GM21786 (cell line): ENCODE results near the gene CTSD.

Experiments
- ATAC-seq: cut with Tn5 transposase; IDR thresholded peaks from one replicate; pipeline ENCODE4 v1.9.1; 2021; ENCODE audit not compliant: unreplicated experiment

CTSD gene

GRCh38 chr11:1732418-1733008 is 31.2 kb downstream of the CTSD start:
- no peak for ATAC-seq

DNA sequence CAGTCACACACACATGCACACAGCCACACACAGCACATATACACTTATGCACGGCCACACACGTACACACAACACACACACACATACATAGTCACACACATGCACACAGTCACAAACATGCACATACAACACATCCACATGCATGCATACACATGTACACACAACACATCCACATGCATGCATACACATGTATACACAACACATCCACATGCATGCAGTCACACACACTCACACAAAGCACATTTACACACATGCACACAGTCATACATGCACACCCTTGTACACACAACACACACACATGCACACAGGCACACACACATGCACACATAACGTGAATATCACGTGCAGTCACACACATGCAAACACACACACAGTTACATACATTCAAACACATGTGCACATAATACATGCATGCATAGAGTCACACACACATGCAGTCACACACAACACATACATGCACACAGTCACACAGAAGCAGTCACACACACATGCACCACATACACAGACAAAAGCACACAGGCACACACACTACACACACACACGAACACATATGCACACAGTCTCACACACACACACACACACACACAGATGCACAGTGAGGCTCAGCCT is 32.2 kb downstream of the CTSD start:
- ATAC-seq = no peak

DNA sequence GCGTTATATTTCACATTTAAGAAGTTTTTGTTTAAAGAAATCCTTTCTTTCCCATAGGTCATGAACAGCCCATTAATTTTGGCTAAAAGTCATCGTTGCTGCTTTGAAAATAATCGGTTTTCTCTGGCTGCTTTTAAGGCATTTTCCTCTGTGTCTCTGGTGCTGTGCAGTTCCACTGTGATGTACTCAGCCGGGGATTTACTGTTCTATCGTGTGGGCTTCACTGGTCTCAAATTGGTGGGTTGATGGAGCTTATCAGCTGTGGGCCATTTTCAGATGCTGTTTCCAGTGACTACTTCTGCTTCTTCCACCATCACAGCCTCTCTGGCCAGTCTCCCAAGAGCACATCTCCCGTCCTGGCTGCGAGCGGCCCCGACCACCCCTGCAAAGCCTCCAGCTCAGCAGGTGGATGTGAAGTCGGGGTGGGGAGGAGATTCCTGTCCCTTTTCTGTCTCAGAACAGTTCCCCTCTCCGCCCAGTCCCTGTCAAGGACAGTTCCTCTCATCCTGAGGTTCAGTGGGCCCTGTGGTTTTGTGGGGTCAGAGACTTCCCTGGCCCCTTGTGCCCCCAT is 33.6 kb downstream of the CTSD start:
- ATAC-seq = no peak

DNA sequence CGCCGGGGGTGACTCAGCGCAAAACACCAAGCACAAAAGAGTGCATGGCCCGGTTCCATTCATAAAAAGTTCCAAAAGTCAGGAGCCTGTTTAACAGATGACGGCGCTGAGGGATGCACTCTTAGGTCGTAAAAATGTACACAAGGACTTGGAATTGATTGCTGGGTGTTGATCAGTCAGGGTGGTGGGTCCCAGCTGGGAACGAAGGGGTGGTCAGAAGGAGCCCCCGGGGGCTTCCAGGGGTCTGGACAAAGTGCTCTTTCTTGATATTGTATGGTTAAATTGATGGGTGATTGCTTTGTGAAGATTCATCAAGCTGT is 34.1 kb downstream of the CTSD start:
- ATAC-seq = no peak

DNA sequence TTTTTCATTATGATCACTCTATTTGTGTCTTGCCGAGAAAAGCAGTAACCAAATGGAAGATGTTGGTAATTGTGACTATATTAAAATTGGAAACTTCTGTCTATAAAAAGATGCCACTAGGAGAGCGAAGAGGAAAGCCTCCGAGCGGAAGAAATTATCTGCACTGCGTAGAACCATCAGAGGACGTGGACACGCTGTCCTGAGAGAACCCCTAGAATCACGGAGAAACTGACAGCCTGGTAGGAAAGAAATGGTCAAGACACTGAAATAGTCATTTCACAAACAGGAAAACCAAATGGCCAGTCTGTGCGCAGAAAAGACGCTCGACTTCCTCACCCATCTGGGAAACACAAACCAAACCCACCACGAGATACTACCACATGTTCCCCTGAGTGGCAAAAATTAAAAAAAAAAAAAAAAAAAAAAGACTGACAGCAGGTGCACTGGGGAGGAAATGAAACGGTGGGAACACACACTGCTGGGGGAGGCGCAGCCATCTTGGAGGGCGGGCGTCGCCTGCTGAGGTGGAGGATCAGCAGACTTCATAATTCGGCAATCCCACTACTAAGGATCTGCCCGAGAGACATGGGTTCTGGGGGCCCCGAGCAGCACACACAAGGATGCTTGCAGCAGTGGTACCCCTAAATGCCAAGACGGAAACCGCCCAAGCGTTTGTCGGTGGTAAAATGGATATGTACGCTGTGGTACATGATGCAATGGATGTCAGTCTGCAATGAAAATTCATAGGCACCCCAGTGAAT is 34.6 kb downstream of the CTSD start:
- ATAC-seq = no peak

- ATAC-seq = no peak
These were observed 35.4 kb downstream of the CTSD start for GRCh38 chr11:1728301-1728700.

- ATAC-seq = no peak
These were observed 35.9 kb downstream of the CTSD start for GRCh38 chr11:1727861-1728260.

- ATAC-seq = no peak
These were observed 36.5 kb downstream of the CTSD start for GRCh38 chr11:1727096-1727690.

- no peak for ATAC-seq
These were observed 43.9 kb downstream of the CTSD start for GRCh38 chr11:1719781-1720180.

GRCh38 chr11:1718326-1718725 is 45.4 kb downstream of the CTSD start:
- ATAC-seq = no peak

DNA sequence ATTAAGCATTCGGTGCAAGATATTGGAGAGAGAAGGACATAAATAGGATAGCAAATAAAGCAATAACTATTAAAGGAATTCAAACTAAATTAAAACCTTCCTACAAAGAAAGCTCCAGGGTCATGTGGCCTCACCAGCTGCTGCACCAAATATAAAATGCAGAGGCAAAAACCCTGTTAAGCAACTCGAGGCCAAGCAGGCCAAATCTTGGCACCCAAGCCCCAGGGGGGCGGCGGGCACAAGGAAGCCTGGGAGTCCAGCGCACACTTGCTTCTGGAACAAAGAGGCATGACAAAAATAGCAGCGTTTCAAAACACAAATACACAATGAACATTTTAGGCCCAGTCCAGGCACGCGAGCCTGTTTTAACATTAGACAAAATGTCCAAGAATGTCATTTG is 46.0 kb downstream of the CTSD start:
- ATAC-seq = no peak

DNA sequence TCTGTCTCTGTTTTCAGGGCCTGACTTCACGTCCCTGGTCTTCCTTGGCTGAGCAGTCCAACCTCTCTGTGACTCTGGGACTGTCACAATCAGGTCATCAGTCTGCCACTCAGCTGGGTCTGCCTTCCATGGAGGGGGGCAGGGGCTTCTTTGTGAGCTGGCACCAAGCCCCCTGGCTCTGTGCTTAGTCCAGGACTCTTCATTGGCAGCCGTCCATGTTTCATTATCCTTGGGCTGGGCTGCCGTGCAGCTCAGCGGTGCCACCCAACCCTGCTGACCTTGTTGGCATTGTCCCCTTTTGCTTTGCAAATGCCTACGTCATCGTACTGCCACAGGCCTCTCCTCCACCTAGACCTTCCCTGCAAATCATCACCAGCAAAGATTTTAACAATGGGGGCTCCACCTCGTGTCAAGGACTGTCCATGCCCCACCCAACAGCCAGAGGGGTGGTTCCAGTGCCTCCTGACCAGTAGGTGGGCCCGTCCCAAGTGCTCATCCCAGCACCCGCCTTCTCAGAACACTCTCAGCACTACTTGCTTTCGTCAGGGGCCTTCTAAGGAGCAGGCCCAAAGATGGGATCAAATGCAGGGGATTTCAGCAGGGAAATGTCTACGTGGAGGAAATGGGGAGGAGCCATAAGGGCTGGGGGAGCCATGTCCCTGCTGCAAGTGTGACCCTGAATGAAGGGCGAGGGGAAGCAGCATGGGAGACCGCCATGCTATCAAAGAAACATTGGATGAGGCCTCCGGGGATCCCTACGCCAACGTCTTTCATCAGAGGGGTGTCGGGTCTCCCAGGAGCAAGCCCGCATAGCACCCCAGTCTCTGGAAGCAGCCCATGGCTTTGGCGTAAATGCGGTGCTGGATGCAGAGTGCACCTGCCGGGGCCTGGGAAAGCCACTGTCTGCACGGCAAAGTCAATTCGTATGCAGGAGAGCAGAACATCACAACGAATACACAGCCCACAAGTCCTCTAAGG is 48.5 kb downstream of the CTSD start:
- ATAC-seq = no peak

DNA sequence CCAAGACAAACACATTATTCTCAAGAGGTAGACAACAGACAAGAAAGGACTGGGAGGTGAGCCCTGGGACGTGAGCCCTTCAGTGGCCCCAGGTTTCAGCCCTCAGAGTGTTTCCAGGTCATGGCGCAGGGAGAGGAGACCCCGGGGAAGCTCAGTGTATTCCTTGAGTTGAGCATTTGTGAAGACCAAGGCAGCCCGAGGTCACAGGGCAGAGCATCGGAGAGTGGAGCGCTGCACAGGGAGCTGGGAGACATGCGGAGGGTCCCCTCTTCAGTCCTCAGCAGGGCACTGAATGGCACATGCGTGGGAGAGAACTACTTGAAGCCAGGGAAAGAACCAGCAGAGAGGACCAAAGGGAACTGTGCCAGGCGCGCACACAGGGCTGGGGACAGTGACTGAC is 55.0 kb downstream of the CTSD start:
- ATAC-seq = no peak

- no peak for ATAC-seq
These were observed 56.0 kb downstream of the CTSD start for GRCh38 chr11:1707751-1708150.

DNA sequence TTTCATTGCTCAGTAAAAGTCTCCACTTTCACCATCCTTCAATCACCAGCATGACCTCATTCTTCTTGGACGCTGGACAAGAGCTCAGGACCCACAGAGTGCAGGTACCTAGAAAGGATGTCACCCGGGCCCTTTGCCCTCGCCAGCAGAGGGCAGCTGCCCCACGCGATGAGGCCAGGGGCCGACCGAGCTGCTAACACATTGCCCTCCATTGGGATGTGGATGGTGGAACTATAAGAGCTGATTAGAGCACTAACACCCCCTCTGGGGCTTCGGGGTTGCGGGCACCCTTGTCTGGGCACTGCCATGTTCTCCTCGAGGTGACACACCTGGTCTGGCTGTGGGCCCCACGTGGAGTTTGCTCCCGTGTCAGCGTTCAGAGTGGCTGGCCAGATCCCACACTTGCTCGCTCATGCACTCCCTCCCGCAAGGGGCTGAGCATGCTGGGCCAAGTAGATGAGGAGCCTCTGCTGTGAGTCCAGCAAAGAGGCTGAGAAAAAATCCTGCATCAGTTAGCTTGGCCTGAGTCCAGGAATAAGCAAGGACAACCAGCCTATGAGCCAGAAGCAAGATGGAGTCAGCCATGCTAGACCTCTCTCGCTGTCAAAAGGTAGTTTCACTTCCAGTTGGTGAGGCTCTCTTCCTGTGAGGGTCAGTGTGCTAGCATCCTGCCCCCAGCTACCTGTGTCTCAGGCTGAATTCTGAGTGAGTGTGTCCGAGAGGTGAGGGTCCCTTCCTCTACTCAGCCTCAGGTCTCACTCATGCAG is 56.9 kb downstream of the CTSD start:
- no peak for ATAC-seq

GRCh38 chr11:1705126-1706052 is 58.3 kb downstream of the CTSD start:
- no peak for ATAC-seq

DNA sequence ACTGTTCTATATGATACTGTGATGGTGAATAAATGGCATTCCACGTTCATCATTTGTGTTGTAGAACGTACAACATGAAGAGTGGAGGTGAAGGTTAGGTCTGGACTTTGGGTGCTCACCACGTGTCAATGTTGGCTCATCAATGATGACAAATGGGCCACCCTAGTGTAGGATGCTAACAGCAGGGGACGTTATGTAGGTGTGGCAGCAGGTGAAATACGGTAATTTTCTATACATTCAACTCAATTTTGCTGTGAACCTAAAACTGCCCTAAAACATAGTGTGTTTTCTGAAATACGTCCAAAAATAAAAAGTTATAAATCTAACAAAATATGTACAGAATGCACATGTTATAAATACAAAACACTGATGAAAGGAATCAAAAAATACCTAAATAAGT is 60.6 kb downstream of the CTSD start:
- no peak for ATAC-seq
